ENCODE measurements around the gene SH3GL3. TPM values are rescaled to one million over a fixed set of nuclear protein-coding genes. Genes with fewer than 3 reads are reported as not detected.

Gene SH3GL3
- total and polyA plus RNA-seq, 2 of the 4 experiments (the other 2 are of a cell fraction), result not detected

DNA sequence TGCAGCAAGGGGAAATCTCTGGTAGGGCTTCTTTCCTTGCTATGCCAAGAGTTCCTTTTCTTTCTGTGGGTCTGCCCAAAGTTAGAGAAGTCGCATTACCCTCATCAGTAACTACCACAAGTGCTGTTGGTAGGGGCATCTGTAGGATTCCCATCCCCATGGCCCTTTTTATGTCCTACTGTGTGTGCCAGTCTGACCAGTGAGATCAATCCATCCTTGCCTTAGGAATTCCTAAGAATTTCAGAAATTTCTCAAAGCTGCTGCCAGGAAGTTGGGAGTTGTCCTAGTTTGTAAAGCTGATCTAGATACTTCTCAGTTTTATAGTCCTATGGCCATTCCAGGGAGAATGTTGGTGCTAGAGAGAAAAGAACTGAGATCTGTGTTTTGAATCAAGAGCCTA is 36.5 kb downstream of the SH3GL3 start:
- Histone ChIP-seq H4K8ac (ENCODE audit: low read depth in 2 of 2, low read length in 2 of 2) (no peak overlapping the region), H3K36me3 (ENCODE audit: control insufficient read depth, insufficient read depth, low read length) (no peaks in the 10 kb centered on the region), H4K5ac (ENCODE audit: low read depth, low read length) (no peak overlapping the region), H3K14ac (replicated peaks; ENCODE audit: low read depth, low read length) (no peak overlapping the region), H3K23ac (ENCODE audit: low read depth, low read length) (no peak overlapping the region), H3K9me1 (ENCODE audit: insufficient read depth, low read length) (no peaks in the 10 kb centered on the region), H2BK20ac (ENCODE audit: low read depth, low read length) (no peak overlapping the region), H4K20me1 (ENCODE audit: insufficient read depth, low read length) (no peaks in the 10 kb centered on the region), H3K4me1 (ENCODE audit: control insufficient read depth, insufficient read depth, low read length) (no peaks in the 10 kb centered on the region), H2BK120ac (ENCODE audit: low read depth, low read length) (no peak overlapping the region), H2BK15ac (ENCODE audit: low read depth, low read length) (no peak overlapping the region), H3K9ac (ENCODE audit: low read depth, low read length) (no peak overlapping the region), H3K9me3 (ENCODE audit: control insufficient read depth, insufficient read depth, low read length) (peaks cover 2% of the 10 kb centered on the region), H3K4ac (ENCODE audit: low read depth, low read length) (no peak overlapping the region), H2BK5ac (ENCODE audit: low read depth, low read length, poor library complexity, severe bottlenecking) (no peak overlapping the region), H2AFZ (replicated peaks; ENCODE audit: low read length, poor library complexity) (no peak overlapping the region), H3K4me2 (ENCODE audit: low read depth, low read length) (no peak overlapping the region), H3K56ac (ENCODE audit: extremely low read depth, insufficient read depth, low read length) (no peak overlapping the region), H3K79me1 (ENCODE audit: low read depth in 1 of 2, low read length in 2 of 2) (no peaks in the 10 kb centered on the region), H3K4me3 (ENCODE audit: insufficient read depth, low read depth, low read length) (no peak overlapping the region), H3K18ac (ENCODE audit: low read depth, low read length) (no peak overlapping the region), H2AK5ac (ENCODE audit: low read depth, low read length) (no peak overlapping the region), H4K91ac (ENCODE audit: insufficient read depth, low read depth, low read length) (no peak overlapping the region), H3K27ac (ENCODE audit: insufficient read depth, low read length) (no peak overlapping the region), H2AK9ac (replicated peaks; ENCODE audit: low read depth, low read length, poor library complexity) (no peak overlapping the region), H3K27me3 (ENCODE audit: control insufficient read depth, insufficient read depth, low read length) (no peaks in the 10 kb centered on the region)
- ChIA-PET POLR2A (ENCODE audit: unreplicated experiment) (no interaction called here), CTCF (no interaction called here)
- in situ Hi-C loops (cut with MboI; ENCODE audit: low sequenced_read_pairs), result no loop called here
- intact Hi-C loops (cut with micrococcal nuclease), result no loop called here
- BruUV-seq (replicated peaks), result no TSS peak
- DNase-seq, result no peak
- dilution Hi-C loops (cut with HindIII; ENCODE audit: low sequenced_read_pairs, unreplicated experiment), result no loop called here
- ATAC-seq (ENCODE audit: low read depth), result no peak
- no peak for TF ChIP-seq NFE2L2 (IDR thresholded peaks at IDR 0.05; ENCODE audit: low read depth, low read length)
- no peak for TF ChIP-seq CEBPB (IDR thresholded peaks at IDR 0.05; ENCODE audit: low read depth, low read length)
- no peak for TF ChIP-seq RCOR1 (IDR thresholded peaks at IDR 0.05; ENCODE audit: insufficient replicate concordance, low read length)
- TF ChIP-seq BHLHE40 (IDR thresholded peaks at IDR 0.05; ENCODE audit: low read depth, low read length), result no peak
- TF ChIP-seq FOS (IDR thresholded peaks at IDR 0.05; ENCODE audit: low read depth, low read length), result no peak
- TF ChIP-seq MAFK (IDR thresholded peaks at IDR 0.05; ENCODE audit: low read depth, low read length), result no peak
- WGBS, 2 experiments (ENCODE audit: extremely low coverage in 2 of 2, insufficient read length in 1 of 2), result no CpG with 5 or more reads among the region's 1 CpG
